SK-N-SH treated with all-trans-retinoic acid at 6 μM for 48 hours (cell line): ENCODE results near the gene ZNF764.

Experiments used
- CREB5 ChIP-seq: fragments of 250-450 bp; sonication (Bioruptor Pico); IDR thresholded peaks from 2 replicates; pipeline ENCODE4 v1.5.1; 2020; ENCODE audit warnings: low read depth, mild to moderate bottlenecking, moderate library complexity
- CSDC2 ChIP-seq: fragments of 250-450 bp; sonication (Bioruptor Pico); IDR thresholded peaks from 2 replicates; pipeline ENCODE4 v1.5.0; 2020; ENCODE audit warnings: mild to moderate bottlenecking, moderate library complexity
- CSRNP3 ChIP-seq: fragments of 250-450 bp; sonication (Bioruptor Pico); IDR thresholded peaks from 2 replicates; pipeline ENCODE4 v1.5.1; 2021; ENCODE audit warnings: mild to moderate bottlenecking, moderate library complexity
- PATZ1 ChIP-seq: fragments of 250-450 bp; sonication (Bioruptor Pico); IDR thresholded peaks from 2 replicates; pipeline ENCODE4 v1.8.0; 2020; ENCODE audit warnings: mild to moderate bottlenecking, moderate library complexity, borderline replicate concordance
- TCF4 ChIP-seq: fragments of 250-450 bp; sonication (Bioruptor Pico); IDR thresholded peaks from 2 replicates; pipeline ENCODE4 v1.8.0; 2021; ENCODE audit warnings: mild to moderate bottlenecking, moderate library complexity, borderline replicate concordance
- ZC3H10 ChIP-seq: fragments of 250-450 bp; sonication (Bioruptor Pico); IDR thresholded peaks from 2 replicates; pipeline ENCODE4 v1.5.1; 2021; ENCODE audit warnings: mild to moderate bottlenecking, moderate library complexity
- ZFP3 ChIP-seq: fragments of 250-450 bp; sonication (Bioruptor Pico); IDR thresholded peaks from 2 replicates; pipeline ENCODE4 v1.5.0; 2020; ENCODE audit warnings: mild to moderate bottlenecking, moderate library complexity
- ZNF565 ChIP-seq: fragments of 450-650 bp; formaldehyde crosslinking; conservative IDR thresholded peaks from 2 replicates; pipeline ENCODE4 v1.5.0; 2020; ENCODE audit warnings: low read depth, mild to moderate bottlenecking, moderate library complexity
- ZNF70 ChIP-seq: fragments of 450-650 bp; formaldehyde crosslinking; IDR thresholded peaks from 2 replicates; pipeline ENCODE4 v1.5.0; 2020; ENCODE audit warnings: mild to moderate bottlenecking, moderate library complexity

- TF ChIP-seq CSRNP3 (CRISPR knock-in tag) (no peak), ZNF565 (CRISPR knock-in tag) (no peak), TCF4 (no peak), ZFP3 (no peak), PATZ1 (CRISPR knock-in tag) (no peak), ZC3H10 (CRISPR knock-in tag) (no peak), CSDC2 (CRISPR knock-in tag) (no peak), ZNF70 (CRISPR knock-in tag) (no peak), CREB5 (CRISPR knock-in tag) (no peak)
These were observed 3.1 kb upstream of the ZNF764 start for GRCh38 chr16:30561089-30561816.
